Upper lobe of left lung (tissue), 6 donors: ENCODE results near the gene TMEM181. TPM values are rescaled to one million over a fixed set of nuclear protein-coding genes. Genes with fewer than 3 reads are reported as not detected.

ENCODE experiments used
- ATAC-seq, 2 donors: fragments of 200-7000 bp; cut with Tn5 transposase; one replicate each; pipeline ENCODE4 v1.9.1; 2022; ENCODE audit warnings: mild to moderate bottlenecking in 2 of 2, moderate library complexity in 2 of 2; ENCODE audit not compliant: low FRiP score in 2 of 2
- DNase-seq, 2 donors: peaks; one replicate each; pipeline ENCODE4 v3.0.0-alpha.2; 2019 to 2020
- H3K27ac ChIP-seq, 4 donors: fragments of 200-600 bp; sonication (generic); one replicate each; pipeline ENCODE4 v1.5.1; 2016 to 2019
- H3K27me3 ChIP-seq, 4 donors: fragments of 200-600 bp; sonication (generic); one replicate each; pipeline ENCODE4 v1.5.1; 2017 to 2019
- H3K36me3 ChIP-seq, 4 donors: fragments of 200-600 bp; sonication (generic); one replicate each; pipeline ENCODE4 v1.5.1; 2016 to 2019
- H3K4me1 ChIP-seq, 4 donors: fragments of 200-600 bp; sonication (generic); one replicate each; pipeline ENCODE4 v1.5.1; 2018 to 2019
- H3K4me3 ChIP-seq, 4 donors: fragments of 200-600 bp; sonication (generic); one replicate each; pipeline ENCODE4 v1.5.1; 2017 to 2019; ENCODE audit warnings: mild to moderate bottlenecking in 2 of 4, moderate library complexity in 1 of 4
- H3K9me3 ChIP-seq, 4 donors: fragments of 200-600 bp; sonication (generic); one replicate each; pipeline ENCODE4 v1.5.1; 2018 to 2019
- EP300 ChIP-seq, 4 donors: sonication (generic); formaldehyde crosslinking; IDR thresholded peaks; one replicate each; pipeline ENCODE4 v1.5.1; 2017; ENCODE audit warnings: antibody characterized with exemption in 4 of 4, control low read depth in 2 of 4
- POLR2A ChIP-seq, 4 donors: fragments of 450-650 bp; IDR thresholded peaks; one replicate each; pipeline ENCODE4 v1.5.1; 2016 to 2017; ENCODE audit warnings: antibody characterized with exemption in 4 of 4, mild to moderate bottlenecking in 2 of 4
- POLR2AphosphoS5 ChIP-seq, 2 donors: sonication (generic); formaldehyde crosslinking; IDR thresholded peaks; one replicate each; pipeline ENCODE4 v1.5.1; 2017; ENCODE audit warnings: antibody characterized with exemption in 2 of 2
- WGBS, 2 donors: methylation state at CpG; one replicate each; pipeline ENCODE4 v1.1.5; 2017 to 2018; 5-methylcytosine and 5-hydroxymethylcytosine counted together
- total RNA-seq, 6 donors: library from RNA; depleted of rRNA in 4 of 6; stranded (reverse); fragments of >200 nt in 4 of 6; gene quantifications; one replicate each; pipeline versions ENCODE4 v1.1.0 to v1.2.1, GENCODE V29; 2016 to 2021
- TF ChIP-seq, protein P1 (sequence below), 6 experiments: fragments of 450-650 bp in 4 of 6; fragments of 200-600 bp in 2 of 6; sonication (generic) in 2 of 6; IDR thresholded peaks; one replicate each; pipeline ENCODE4 v1.5.1; 2016 to 2019; ENCODE audit warnings: antibody characterized with exemption in 6 of 6
- donor health status: DM: no; HTN: no; CAD: no; lungs with moderate emphysema.
- donor health status: DM: no; HTN: yes; CAD: no; lungs with severe emphysema.

Gene TMEM181
- total RNA-seq, 6 donors from 2014 or later: 11.5 to 27.6 (median 18.9) TPM

DNA sequence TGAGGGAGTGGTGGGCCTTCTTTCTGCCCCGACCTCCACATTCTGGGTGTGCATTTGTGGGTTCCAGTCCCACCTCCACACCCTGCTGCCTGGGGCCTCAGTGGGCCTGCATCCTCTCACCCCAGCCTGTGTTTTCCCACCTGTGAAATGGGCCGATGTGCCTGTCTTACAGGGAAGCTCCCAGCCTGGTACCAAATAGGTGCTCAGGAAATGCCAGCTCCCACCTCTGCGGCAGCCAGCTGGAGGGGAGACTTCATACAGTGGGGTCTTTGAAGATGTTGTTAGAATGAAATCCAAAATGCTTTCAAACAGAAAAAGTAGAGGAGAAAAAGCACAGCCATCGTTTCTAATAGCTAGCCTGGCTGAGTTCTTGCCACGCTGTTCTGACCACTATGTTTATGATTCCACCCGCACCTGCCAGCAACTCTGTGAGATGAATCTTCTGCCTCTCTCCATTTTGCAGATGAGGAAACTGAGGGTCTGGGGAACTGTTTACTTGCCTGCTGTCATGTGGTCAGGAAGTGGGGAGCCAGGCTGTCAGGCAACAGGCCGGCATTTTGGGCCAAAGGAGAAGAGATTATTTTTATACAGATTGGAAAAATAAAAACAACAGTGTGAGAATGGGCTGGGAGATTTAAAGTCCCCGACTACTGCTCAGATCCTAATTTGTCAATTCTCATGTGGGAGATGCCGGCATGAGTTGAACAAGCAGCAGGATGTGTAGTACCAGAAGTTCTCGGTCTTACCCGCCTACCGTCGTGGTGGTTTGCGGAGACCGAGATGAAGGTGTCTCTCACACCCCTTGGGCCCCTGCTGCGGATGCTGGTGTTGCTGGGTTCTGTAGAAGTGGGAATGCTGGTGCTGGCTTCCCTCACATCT is 4.6 kb downstream of the TMEM181 start:
- DNase-seq (peak in 1 of 2 donors; percentile 40), ATAC-seq (no peak)
- Histone ChIP-seq H3K9me3 (no peaks in the 10 kb centered on the region), H3K36me3 (no peaks in the 10 kb centered on the region), H3K27me3 (no peaks in the 10 kb centered on the region), H3K4me1 (peaks cover 15 to 53% (median 27%) of the 10 kb centered on the region in 4 donors), H3K27ac (peak overlapping the region in 1 of 4 donors; percentile 21), H3K4me3 (no peak overlapping the region)
- TF ChIP-seq POLR2AphosphoS5 (IDR thresholded peaks at IDR 0.05) (no peak), POLR2A (IDR thresholded peaks at IDR 0.05) (no peak), EP300 (IDR thresholded peaks at IDR 0.05) (no peak)
- TF ChIP-seq, protein P1, sequence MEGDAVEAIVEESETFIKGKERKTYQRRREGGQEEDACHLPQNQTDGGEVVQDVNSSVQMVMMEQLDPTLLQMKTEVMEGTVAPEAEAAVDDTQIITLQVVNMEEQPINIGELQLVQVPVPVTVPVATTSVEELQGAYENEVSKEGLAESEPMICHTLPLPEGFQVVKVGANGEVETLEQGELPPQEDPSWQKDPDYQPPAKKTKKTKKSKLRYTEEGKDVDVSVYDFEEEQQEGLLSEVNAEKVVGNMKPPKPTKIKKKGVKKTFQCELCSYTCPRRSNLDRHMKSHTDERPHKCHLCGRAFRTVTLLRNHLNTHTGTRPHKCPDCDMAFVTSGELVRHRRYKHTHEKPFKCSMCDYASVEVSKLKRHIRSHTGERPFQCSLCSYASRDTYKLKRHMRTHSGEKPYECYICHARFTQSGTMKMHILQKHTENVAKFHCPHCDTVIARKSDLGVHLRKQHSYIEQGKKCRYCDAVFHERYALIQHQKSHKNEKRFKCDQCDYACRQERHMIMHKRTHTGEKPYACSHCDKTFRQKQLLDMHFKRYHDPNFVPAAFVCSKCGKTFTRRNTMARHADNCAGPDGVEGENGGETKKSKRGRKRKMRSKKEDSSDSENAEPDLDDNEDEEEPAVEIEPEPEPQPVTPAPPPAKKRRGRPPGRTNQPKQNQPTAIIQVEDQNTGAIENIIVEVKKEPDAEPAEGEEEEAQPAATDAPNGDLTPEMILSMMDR (IDR thresholded peaks at IDR 0.05): no peak
- WGBS, 2 donors: 87 to 93% methylated on average over 15 to 16 of the region's 16 CpGs

DNA sequence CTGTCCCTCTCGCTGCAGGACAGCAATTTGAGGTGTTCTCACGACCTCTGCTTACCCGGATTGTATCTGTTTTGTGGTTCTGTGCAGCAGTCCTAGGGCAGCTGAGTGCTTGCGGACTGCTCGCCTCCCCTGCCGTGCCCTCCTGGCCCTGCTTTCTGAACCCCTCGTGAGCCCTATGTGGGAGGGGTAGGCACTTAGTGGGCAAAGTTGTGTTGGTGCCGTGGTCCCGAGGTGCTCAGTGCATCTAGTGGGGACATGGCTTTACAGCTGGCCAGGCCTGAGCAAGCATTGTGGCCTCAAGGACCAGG is 5.2 kb downstream of the TMEM181 start:
- H3K4me3 ChIP-seq: no peak overlapping the region
- no peak overlapping the region for H3K27ac ChIP-seq
- WGBS, 2 donors: 90 to 94% methylated on average over 4 to 9 of the region's 9 CpGs
- H3K4me1 ChIP-seq: peaks cover 14 to 53% (median 26%) of the 10 kb centered on the region in 4 donors
- H3K27me3 ChIP-seq: no peaks in the 10 kb centered on the region
- ATAC-seq (no peak), DNase-seq (peak in 1 of 2 donors; percentile 42)
- TF ChIP-seq, protein P1 (IDR thresholded peaks at IDR 0.05): no peak
- no peak for TF ChIP-seq POLR2A (IDR thresholded peaks at IDR 0.05)
- no peak for TF ChIP-seq POLR2AphosphoS5 (IDR thresholded peaks at IDR 0.05)
- no peak for TF ChIP-seq EP300 (IDR thresholded peaks at IDR 0.05)
- H3K36me3 ChIP-seq: no peaks in the 10 kb centered on the region
- H3K9me3 ChIP-seq: no peaks in the 10 kb centered on the region

DNA sequence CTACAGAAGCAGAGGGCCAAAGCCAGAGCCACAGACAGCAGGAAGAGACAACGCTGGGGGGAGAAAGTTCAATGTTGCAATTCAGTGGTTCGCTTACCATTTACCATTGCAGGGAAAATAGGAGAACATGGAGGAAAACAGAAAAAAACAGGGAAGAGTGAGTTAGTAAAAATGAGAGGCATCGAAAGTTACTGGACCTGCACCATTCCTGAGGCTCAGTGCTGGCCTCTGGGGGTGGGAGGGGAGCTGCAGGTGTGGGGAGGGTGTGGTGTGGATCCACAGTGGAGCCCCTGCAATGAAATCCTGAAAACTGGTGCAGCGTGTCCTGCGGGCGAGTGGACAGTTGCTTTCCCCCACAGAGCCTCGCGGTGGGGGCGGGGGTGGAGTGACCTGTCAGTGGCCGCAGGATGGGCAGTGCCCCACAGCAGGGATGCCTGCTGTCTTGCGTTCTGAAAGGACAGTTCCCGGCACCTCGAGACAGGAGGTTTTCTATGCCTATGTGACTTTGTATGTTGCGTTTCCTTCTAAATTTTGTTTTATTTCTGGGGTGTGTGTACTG is 5.7 kb downstream of the TMEM181 start:
- H3K4me1 ChIP-seq: peaks cover 14 to 53% (median 25%) of the 10 kb centered on the region in 4 donors

DNA sequence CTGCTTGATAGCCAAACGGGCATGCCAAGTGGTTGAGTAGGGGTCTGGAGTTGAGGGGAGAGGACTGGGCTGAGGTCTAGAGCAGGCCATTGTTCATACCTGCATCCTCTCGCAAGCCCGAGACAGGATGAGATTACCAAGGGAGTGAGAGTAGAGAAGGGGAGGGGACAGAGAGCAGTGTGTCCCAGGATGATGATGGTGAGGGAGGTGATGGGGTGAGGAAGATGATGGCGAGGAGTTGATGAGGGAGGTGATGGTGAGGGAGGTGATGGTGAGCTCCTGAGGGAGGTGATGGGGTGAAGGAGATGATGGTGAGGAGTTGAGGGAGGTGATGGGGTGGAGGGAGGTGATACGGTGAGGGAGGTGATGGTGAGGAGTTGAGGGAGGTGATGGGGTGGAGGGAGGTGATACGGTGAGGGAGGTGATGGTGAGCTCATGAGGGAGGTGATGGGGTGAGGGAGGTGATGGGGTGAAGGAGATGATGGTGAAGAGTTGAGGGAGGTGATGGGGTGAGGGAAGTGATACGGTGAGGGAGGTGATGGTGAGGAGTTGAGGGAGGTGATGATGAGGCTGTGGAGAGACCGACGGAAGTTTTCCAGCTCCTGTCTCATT is 6.4 kb downstream of the TMEM181 start:
- no peak overlapping the region for H3K27ac ChIP-seq
- TF ChIP-seq POLR2AphosphoS5 (IDR thresholded peaks at IDR 0.05): no peak
- TF ChIP-seq, protein P1 (IDR thresholded peaks at IDR 0.05): no peak
- no peak for TF ChIP-seq POLR2A (IDR thresholded peaks at IDR 0.05)
- TF ChIP-seq EP300 (IDR thresholded peaks at IDR 0.05): no peak
- ATAC-seq: no peak

More for the DNA sequence above, 5.7 kb downstream of the TMEM181 start:
- WGBS, 2 donors: 86 to 91% methylated on average over 14 of the region's 14 CpGs
- Histone ChIP-seq H3K36me3 (no peaks in the 10 kb centered on the region), H3K27me3 (no peaks in the 10 kb centered on the region), H3K4me3 (no peak overlapping the region), H3K9me3 (no peaks in the 10 kb centered on the region), H3K27ac (no peak overlapping the region)
- peak in 1 of 2 donors; percentile 49 for DNase-seq
- TF ChIP-seq, protein P1 (IDR thresholded peaks at IDR 0.05): no peak
- TF ChIP-seq POLR2A (IDR thresholded peaks at IDR 0.05) (no peak), EP300 (IDR thresholded peaks at IDR 0.05) (no peak), POLR2AphosphoS5 (IDR thresholded peaks at IDR 0.05) (no peak)
- no peak for ATAC-seq

More for the DNA sequence above, 6.4 kb downstream of the TMEM181 start:
- DNase-seq: no peak
- Histone ChIP-seq H3K4me1 (peaks cover 9 to 46% (median 18%) of the 10 kb centered on the region in 4 donors), H3K27me3 (no peaks in the 10 kb centered on the region), H3K4me3 (no peak overlapping the region), H3K36me3 (no peaks in the 10 kb centered on the region), H3K9me3 (no peaks in the 10 kb centered on the region)
- 93 to 97% methylated on average over 9 of the region's 9 CpGs for WGBS, 2 donors
